HG03196 (cell line): ENCODE measurements around the gene MTTP.

Experiments used
- ATAC-seq: cut with Tn5 transposase; IDR thresholded peaks from one replicate; pipeline ENCODE4 v1.9.1; 2021; ENCODE audit not compliant: unreplicated experiment

The MTTP gene

DNA sequence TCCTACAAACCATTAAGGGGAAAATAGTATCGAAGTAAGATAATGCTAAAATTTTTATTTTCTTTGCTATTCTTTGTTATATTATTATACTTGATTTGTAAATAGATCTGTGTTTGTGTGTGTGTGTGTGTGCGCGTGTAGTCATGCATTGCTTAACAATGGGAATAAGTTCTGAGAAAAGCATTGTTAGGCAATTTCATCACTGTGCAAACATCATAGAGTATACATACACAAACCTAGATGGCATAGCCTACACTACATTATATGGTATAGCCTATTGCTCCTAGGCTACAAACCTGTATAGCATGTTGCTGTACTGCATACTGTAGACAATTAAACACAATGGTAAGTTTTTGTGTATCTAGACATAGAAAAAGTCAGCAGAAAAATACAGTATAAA lies 17.1 kb downstream of the MTTP start:
- no peak for ATAC-seq

- ATAC-seq, result no peak
Observed at GRCh38 chr4:99593781-99594641, 19.4 kb downstream of the MTTP start.

DNA sequence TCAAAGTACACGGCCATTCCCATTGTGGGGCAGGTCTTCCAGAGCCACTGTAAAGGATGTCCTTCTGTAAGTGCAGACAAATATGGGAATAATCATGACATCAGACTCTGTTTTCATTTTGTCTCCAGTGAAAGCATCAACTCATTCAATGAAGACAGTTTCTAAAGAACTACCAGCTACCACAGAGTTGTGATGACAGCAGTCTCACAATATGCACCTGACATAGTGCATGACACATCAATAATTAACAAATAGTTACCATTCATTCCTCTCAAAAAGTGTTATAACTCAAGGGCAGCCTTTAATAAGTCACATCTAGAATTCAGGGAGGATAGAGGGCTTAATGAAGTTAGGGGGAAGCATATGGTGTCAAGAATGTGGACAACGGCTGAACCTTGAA lies 20.2 kb downstream of the MTTP start:
- no peak for ATAC-seq

DNA sequence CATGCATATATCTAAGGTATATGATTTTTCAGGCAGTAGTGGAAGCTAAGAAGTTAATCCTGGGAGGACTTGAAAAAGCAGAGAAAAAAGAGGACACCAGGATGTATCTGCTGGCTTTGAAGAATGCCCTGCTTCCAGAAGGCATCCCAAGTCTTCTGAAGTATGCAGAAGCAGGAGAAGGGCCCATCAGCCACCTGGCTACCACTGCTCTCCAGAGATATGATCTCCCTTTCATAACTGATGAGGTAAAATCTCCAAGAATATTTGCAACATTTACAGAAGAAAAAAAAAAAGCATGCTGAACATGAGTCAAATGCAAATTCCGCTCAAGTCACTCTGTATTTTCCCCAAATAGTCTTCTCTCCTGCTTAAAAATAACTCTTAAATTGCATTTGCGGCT lies 32.1 kb downstream of the MTTP start:
- no peak for ATAC-seq

GRCh38 chr4:99608417-99608816 lies 33.8 kb downstream of the MTTP start:
- ATAC-seq, result no peak

DNA sequence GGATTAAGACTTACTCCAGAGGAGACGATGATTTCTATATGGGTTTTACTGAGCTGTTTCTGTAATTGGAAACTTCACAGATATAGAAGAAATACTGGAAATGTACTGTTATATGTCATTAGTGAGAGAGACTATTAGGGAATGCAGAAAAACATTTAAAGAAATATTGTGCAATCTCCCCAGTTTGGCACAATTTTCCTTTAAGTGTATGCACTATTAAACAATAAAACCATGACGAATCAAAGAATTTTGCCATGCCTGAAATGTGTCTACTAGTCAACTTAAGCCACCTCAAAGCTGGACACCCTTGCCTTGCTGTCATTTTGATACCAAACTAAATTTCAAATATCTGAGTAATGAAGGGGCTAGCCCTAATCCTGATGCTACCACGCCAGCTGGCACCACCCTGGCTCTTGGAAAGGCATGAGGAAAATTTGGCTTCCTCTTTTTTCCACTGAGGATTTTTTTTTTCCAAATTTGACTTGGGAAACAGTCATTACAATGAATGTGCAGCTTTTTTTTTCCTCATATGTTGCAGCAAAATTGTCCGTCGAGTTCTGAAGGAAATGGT lies 36.1 kb downstream of the MTTP start:
- no peak for ATAC-seq

- no peak for ATAC-seq
Observed at GRCh38 chr4:99612281-99612680, 37.7 kb downstream of the MTTP start.

DNA sequence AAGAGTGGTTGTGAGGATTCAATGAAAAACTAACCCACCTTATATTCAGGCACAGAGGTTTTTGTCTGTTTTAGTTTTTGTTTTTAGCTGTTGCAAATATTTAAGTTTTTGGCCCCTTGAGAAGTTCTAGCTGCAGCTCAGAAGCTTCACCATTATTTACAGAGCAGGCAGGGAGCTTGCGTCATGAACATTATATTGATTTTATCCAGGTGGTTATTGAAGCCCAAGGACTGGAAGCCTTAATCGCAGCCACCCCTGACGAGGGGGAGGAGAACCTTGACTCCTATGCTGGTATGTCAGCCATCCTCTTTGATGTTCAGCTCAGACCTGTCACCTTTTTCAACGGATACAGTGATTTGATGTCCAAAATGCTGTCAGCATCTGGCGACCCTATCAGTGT lies 38.1 kb downstream of the MTTP start:
- no peak for ATAC-seq

GRCh38 chr4:99614491-99614890 lies 39.9 kb downstream of the MTTP start:
- ATAC-seq, result no peak

DNA sequence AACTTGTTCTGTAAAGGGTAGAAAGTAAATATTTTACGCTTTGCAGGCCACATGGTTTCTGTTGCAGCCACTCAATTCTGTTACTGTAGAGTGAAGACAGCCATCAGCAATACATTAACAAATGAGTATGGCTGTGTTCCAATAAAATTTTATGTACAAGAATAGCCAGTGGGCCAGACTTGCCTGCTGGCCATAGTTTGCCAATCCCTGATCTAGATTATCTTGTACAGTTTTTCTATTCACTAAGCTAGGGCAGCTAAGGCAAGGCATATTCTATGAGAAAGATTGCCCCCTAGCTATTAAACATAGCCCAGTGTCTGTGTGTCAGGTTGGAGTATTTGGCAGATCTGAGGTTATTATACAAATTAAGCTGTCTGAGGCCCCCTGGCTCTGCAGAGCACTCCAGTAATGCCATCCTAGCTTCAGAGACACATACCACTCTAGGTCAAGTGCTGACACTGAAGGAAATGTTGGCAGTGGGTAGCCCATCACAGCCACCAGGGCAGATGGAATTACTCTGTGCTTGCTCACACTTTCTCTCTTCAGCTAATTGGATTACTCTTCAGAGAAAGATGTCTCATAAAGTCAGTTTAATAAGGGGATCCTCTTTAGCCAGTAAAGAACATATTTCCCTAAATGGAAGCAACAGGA lies 40.7 kb downstream of the MTTP start:
- no peak for ATAC-seq

- ATAC-seq, result no peak
Observed at GRCh38 chr4:99617374-99617773, 42.8 kb downstream of the MTTP start.

DNA sequence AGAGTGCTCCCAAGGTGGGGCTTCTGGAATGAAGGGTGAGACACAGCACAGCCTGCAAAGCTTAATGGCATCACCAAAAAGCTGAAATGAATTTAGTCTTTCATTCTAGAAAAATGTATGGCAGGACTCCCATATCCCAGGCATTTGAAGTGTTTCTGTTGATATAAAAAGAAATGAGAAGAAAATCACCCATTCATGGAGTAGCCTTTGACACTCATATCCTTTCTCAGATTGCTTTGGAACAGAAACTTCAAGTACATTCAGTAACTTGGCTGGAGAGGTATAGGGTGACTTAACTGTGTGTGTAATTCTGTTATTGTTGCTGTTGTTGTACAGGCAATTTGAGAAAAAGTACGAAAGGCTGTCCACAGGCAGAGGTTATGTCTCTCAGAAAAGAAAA lies 47.7 kb downstream of the MTTP start:
- ATAC-seq, result no peak

DNA sequence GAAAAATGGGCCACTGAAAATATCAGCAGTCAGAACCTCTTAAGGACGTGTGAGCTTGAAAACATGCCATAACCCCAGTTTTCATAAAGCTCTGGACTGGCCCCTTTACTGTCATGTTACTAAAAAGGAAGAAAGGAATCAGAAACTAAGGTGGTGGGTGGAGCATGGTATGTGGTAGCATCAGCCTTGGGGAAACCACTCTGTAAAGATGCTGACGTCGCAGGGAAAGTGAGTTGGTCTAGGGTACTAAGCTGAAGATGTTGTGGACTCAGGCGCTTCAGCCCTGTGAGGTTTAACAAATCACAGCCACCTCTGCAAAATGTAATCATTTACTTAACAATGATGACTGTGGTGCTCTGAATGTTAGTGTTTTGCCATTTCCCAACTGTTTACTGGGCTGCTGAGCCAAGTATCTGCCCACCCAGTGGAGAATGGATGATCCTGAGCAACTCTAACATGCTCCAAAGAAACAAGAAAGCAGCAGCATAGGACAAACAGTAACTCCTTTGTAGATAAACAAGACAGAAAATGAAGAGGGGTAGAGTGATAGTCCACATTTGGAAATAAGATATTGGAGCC lies 49.6 kb downstream of the MTTP start:
- no peak for ATAC-seq

DNA sequence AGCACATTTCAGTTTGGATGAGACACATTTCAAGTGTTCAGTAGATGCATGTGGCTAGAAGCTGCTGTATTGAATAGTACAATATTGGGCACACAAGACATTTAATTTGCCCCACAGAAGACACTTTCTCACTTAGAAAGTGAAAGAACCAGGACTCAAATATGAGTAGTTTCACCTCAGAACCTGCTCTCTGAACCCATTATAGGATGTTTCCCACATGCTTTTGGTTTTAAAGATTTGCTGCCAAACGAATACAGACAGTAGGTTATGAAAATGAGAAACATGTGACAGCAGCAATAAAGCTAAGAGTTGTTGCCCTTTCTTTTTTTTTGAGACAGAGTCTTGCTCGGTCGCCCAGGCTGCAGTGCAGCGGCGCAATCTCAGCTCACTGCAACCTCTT lies 50.7 kb downstream of the MTTP start:
- ATAC-seq, result no peak

GRCh38 chr4:99628040-99628439 lies 53.4 kb downstream of the MTTP start:
- no peak for ATAC-seq

- no peak for ATAC-seq
Observed at GRCh38 chr4:99629962-99630554, 55.4 kb downstream of the MTTP start.

DNA sequence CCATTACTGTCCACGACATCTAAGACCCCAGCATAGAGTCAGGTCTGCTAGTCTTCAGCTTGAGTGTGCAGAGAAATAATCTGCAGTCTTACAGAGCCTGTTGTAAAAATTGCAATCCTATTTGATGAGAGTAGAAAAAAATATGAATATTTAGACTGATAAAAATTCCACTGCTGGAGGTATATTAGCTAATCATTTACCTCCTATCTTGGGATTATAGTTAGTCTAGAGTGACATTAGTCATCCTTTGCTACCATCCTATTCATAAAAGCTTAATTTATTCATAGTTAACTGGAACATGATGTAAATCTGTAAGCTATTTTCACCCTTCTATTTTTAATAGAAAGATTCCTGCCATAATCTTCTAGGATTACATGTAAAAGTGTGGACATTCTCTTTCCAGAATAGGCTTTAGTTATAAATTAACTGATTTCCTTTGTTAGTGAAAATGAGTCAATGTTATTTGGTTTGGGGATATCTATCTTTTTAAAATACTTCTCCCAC lies 56.3 kb downstream of the MTTP start:
- ATAC-seq, result no peak

- no peak for ATAC-seq
Observed at GRCh38 chr4:99633772-99634171, 59.1 kb downstream of the MTTP start.

DNA sequence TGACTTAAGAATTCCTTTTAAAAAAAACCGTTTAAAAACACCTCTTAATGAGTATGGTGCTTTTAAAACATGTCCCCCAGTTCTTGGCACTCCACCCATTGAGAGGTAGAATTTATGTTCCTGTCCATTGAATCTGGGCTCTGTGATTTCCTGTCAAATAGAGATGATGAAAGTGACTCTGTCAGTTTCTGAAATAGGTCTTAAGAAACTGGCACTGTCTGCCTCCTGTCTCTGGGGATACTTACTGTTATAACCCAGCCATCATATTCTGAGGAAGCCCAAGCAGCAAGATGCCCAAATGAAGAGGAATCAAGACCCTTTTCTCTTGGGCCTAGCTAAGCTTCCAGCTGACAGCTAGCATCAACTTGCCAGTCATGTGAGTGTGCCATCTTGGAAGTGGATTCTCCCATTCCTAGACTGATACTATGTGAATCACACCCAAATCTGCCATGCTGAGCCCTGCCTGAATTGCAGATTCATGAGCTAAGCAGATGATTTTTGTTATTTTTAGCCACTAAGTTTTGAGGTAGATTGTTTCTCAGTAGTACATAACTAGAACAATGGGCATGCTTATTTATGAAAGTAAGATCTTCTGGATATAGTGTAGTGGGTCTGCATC lies 60.2 kb downstream of the MTTP start:
- no peak for ATAC-seq

DNA sequence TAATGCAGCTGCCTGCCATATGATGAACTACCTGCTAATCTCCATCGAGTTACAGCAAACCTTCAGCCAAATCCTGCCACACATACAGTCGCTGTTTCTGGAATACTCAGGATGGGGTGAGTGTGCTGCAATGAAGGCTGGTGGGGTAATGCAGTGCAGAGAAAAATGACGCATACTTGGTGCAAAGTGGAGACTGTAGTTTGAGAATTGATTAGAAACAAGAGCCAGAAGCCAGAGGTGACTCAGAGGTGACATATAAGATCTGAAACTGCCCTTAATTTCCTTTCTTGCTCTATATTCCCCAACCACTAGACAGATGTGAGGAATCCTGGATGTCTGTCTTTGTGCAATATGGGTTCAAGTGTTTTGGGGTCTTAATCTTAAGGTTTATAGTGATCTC lies 61.0 kb downstream of the MTTP start:
- no peak for ATAC-seq

DNA sequence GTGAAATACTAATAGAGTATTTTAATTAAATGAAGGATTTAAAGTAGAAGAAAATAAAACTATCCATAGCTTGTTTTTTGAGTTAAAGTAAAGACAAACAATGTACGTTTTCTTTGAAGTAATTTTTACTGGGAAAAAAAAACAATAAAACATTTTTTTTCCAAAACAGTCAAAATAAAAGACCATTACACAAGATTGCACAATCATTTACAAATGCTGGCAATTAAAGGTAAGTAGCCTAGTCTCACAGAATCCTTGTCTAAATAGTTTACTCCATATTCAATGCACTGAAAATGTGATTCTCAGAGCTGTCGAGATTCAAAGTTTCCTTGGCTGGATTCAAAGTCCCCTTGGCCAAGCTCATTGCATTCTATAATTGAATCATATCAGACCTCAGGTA lies 61.8 kb downstream of the MTTP start:
- no peak for ATAC-seq
